Iris pigment epithelial cell (primary cell): ENCODE measurements around the gene APOBEC3H.
"Not testable (repeated sequence)": the region's sequence is repeated elsewhere in the genome, so short reads cannot be mapped to it uniquely, and the experiment has no call there.

ENCODE experiments used
- DNase-seq: peaks from one replicate; pipeline ENCODE4 v3.0.0-alpha.2; 2011; ENCODE audit warnings: low read depth

The APOBEC3H gene

GRCh38 chr22:39097098-39098020 lies at the start of gene APOBEC3H:
TSS of gene APOBEC3H (plus strand) at chr22:39097244. CDS start at chr22:39100279, 3,035 bp downstream.
- DNase-seq, result peak; percentile 12

GRCh38 chr22:39049486-39049885 lies 47.6 kb upstream of the APOBEC3H start:
- not testable (repeated sequence) for DNase-seq

- DNase-seq, result not testable (repeated sequence)
Observed at GRCh38 chr22:39051844-39052495, 45.1 kb upstream of the APOBEC3H start.

- DNase-seq, result no peak
Observed at GRCh38 chr22:39055658-39056057, 41.4 kb upstream of the APOBEC3H start.

DNA sequence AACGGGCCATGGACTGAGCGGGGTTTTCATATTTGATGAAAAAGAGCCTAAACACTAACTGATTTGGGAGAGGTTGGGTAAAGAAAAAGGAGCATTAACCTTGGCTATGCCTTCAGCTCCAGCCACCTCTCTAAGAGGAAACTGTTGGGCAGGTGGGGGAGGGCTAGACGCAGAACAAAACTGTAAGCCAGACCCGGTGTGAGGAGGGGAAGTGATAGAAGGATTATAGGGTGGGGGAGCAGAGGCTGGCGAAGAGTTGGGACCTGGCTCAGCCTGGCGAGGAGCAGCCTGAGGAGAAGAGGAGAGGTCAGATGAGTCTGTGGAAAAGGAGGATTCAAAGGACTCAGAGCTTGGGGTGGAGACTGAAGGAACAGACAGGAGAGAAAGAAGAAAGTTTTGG lies 35.8 kb upstream of the APOBEC3H start:
- DNase-seq, result not testable (repeated sequence)

GRCh38 chr22:39061951-39062350 lies 35.1 kb upstream of the APOBEC3H start:
- DNase-seq, result not testable (repeated sequence)

DNA sequence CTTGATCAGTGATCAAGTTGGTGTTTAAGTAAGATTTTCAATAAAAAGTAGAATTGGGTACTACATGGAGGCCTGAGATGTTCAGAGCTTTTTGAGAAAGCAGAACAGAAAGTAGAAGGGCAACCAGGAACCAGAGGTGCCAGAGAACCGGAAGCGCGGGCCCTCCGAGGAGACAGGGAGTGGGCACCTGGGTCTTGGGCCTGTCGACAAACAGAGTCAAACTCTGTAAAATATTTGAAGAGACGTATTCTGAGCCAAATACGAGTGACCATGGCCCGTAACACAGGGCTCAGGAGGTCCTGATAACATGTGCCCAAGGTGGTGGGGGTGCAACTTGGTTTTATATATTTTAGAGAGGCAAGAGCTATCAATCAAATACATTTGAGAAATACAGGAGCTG lies 33.1 kb upstream of the APOBEC3H start:
- not testable (repeated sequence) for DNase-seq

DNA sequence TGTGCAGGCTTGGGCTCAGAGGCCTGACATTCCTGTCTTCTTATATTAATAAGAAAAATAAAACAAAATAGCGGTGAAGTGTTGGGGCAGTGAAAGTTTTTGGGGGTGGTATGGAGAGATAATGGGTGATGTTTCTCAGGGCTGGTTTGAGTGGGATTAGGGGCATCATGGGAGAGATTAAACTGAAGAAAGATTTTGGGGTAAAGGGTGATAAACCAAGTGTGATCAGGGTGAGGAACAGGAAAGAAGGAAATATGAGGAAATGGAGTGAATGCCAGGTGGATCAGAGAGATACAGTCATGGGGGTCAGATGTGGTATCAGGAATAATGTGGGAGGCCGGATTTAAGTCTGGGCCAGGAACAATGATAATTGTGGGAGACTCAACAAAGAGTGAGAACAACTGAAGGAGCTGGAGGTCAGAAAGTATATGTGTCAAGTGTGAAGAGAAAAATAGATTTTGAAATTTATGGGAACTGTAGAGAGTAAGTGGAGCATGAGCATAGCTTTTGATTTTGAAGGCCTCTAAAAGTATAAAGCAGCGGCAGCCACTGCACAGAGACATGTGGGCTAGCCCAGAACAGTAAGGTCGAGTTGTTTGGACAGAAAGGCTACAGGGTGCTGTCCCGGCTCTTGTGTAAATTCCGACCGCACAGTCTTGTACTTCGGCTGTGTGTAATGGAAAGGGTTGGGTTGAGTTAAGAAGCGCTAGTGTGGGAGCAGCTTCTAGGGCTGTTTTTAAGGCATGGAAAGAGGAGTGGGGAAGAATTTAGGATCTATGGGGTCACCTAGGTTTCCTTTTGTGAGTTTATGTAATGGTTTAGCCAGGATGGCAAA lies 30.4 kb upstream of the APOBEC3H start:
- not testable (repeated sequence) for DNase-seq

- no peak for DNase-seq
Observed at GRCh38 chr22:39068033-39068785, 28.8 kb upstream of the APOBEC3H start.

- no peak for DNase-seq
Observed at GRCh38 chr22:39070186-39070585, 26.9 kb upstream of the APOBEC3H start.

DNA sequence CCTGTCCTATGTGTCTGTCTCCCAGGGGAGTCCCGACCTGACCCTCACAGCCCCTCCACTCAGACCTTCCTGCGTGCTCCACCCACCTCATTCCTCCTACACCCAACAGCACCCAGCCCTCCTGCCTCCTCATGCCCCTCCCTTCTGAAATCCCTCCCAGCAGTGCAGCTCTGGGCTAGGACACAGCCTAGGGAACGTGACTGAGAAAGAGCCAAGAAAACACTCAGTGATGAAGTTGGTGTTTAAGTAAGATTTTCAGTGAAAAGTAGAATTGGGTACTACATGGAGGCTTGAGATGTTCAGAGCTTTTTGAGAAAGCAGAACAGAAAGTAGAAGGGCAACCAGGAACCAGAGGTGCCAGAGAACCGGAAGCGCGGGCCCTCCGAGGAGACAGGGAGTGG lies 24.5 kb upstream of the APOBEC3H start:
- DNase-seq, result not testable (repeated sequence)

DNA sequence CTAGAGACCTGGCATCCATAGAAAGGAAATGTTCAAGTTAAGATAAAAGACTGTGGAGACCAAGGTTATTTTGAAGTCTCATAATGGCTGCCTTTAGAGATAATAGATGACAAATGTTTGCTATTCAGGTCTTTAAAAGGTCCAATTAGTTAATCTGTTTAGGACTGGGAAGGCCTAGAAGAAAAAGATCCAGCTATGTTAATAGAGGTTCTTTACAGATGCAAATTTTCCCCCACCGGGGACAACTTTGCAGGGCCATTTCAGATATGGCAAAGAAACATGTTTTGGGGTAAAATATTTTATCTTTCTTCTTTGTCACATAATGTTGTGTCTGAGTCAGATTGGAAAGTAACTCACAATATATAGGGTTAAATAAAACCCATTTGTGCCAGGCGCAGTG lies 23.1 kb upstream of the APOBEC3H start:
- no peak for DNase-seq

- DNase-seq, result not testable (repeated sequence)
Observed at GRCh38 chr22:39076155-39077025, 20.7 kb upstream of the APOBEC3H start.

DNA sequence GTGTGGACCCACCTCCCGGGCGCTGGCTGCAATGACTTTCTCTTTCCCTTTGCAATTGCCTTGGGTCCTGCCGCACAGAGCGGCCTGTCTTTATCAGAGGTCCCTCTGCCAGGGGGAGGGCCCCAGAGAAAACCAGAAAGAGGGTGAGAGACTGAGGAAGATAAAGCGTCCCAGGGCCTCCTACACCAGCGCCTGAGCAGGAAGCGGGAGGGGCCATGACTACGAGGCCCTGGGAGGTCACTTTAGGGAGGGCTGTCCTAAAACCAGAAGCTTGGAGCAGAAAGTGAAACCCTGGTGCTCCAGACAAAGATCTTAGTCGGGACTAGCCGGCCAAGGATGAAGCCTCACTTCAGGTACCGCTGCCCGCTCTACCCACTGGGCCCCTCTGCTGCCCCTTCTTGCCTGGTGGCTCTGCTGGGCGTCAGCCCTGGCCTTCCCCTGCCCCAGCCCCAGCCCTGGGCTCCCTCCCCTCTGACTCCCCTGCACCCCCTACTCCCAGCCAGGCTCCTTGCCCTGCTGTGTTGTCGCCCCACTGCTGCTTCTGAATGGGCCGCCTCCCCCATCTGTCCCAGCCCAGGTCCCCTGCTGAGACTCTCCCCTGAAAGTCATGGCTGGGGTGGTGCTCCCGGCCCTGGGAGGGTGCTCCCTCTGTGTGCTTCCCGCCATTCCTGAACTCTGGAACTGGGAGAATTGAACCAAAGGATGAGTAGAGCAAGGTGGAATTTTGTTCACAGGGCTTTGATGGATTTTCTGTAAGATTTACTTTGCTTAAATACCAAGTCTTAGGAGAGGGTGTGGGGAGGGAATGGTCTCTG lies 19.8 kb upstream of the APOBEC3H start, which contains the start of gene APOBEC3G:
TSS of gene APOBEC3G (plus strand) at position 250 of the 815 bp plus-strand sequence. CDS start at position 337, 87 bp downstream.
- peak; percentile 48 for DNase-seq

GRCh38 chr22:39077912-39078311 lies 19.1 kb upstream of the APOBEC3H start:
- not testable (repeated sequence) for DNase-seq

GRCh38 chr22:39078329-39078728 lies 18.7 kb upstream of the APOBEC3H start:
- DNase-seq, result no peak

GRCh38 chr22:39079054-39079637 lies 17.9 kb upstream of the APOBEC3H start:
- not testable (repeated sequence) for DNase-seq

DNA sequence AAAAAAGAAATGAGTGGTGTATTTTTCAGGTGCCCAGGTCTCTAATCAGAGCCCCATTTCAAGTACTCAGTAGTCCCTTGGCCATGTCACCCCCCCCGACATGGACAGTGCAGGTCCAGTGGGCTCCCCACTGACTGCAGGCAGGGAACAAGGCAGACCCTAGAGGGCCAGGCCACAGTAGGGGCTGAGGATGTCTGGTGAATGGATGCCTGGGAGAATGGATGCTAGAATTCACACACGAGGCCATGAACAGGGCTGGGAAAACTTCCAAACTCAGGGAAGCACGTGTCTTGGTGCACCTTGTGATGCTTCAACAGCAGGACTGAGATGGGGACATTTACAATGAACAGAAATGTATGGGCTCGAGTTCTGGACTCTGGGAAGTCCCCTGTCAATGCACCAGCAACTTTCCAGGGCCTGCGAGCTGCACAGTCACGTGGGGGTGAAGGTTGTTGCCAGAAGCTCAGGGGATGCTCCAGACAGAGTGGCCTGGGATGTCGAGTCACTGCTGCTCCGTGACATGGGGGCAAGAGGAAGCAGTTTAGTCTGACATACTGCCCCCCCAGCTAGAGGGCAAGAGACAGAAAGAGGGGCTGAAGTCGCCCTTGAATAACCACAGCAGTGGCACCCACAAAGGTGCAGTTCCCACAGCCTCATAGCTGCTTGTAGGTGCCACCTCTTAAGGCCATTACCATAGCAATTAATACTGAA lies 16.8 kb upstream of the APOBEC3H start:
- no peak for DNase-seq
